CD4-positive, CD25-positive, alpha-beta regulatory T cell (primary cell): ENCODE results near the gene ZNF341. TPM values are rescaled to one million over a fixed set of nuclear protein-coding genes. Genes with fewer than 3 reads are reported as not detected.

Experiments
- ATAC-seq, 2 donors: fragments of 150-1000 bp; cut with Tn5 transposase; one replicate each; pipeline ENCODE4 v1.10.0; 2021; ENCODE audit warnings: low read depth in 2 of 2, moderate number of reproducible peaks in 2 of 2, moderate library complexity in 1 of 2
- DNase-seq, 3 donors: peaks; one replicate each; pipeline versions ENCODE4 v3.0.0 to v3.0.0-alpha.2; 2012 to 2022; ENCODE audit warnings: mixed read lengths in 1 of 3
- H3K27ac ChIP-seq: one replicate; pipeline ENCODE4 v1.7.0; 2013; ENCODE audit warnings: mild to moderate bottlenecking, low read length; ENCODE audit not compliant: insufficient read depth, poor library complexity, severe bottlenecking
- H3K27me3 ChIP-seq: one replicate; pipeline ENCODE4 v1.7.0; 2013; ENCODE audit warnings: low read length; ENCODE audit not compliant: control insufficient read depth, insufficient read depth
- H3K36me3 ChIP-seq: one replicate; pipeline ENCODE4 v1.7.0; 2013; ENCODE audit warnings: mild to moderate bottlenecking, low read length, moderate library complexity; ENCODE audit not compliant: control insufficient read depth, insufficient read depth
- H3K4me1 ChIP-seq: 2 replicates; pipeline ENCODE4 v1.7.0; 2013; ENCODE audit warnings: mild to moderate bottlenecking, low read length; ENCODE audit not compliant: insufficient read depth, control insufficient read depth, poor library complexity, severe bottlenecking
- H3K4me3 ChIP-seq: one replicate; pipeline ENCODE4 v1.7.0; 2013; ENCODE audit warnings: low read depth, mild to moderate bottlenecking, low read length, moderate library complexity
- H3K9me3 ChIP-seq, 2 experiments: 1 replicate in 1 of 2; 2 replicates in 1 of 2; pipeline ENCODE4 v1.7.0; 2013; ENCODE audit warnings: low read length in 2 of 2, mild to moderate bottlenecking in 1 of 2, moderate library complexity in 1 of 2; ENCODE audit not compliant: control insufficient read depth in 2 of 2
- H3K27ac Mint-ChIP-seq, 3 donors: one replicate each; pipeline ENCODE4 v1.8.0; 2020 to 2022; ENCODE audit warnings: mild to moderate bottlenecking in 3 of 3, mixed read lengths in 3 of 3, moderate library complexity in 2 of 3
- H3K27me3 Mint-ChIP-seq: one replicate; pipeline ENCODE4 v1.8.0; 2022; ENCODE audit warnings: mild to moderate bottlenecking, mixed read lengths
- H3K36me3 Mint-ChIP-seq: one replicate; pipeline ENCODE4 v1.8.0; 2020; ENCODE audit warnings: mixed read lengths
- H3K4me1 Mint-ChIP-seq, 4 donors: one replicate each; pipeline ENCODE4 v1.8.0; 2020 to 2022; ENCODE audit warnings: mixed read lengths in 4 of 4, mild to moderate bottlenecking in 1 of 4
- H3K4me3 Mint-ChIP-seq, 4 donors: one replicate each; pipeline ENCODE4 v1.8.0; 2020 to 2022; ENCODE audit warnings: mild to moderate bottlenecking in 4 of 4, mixed read lengths in 4 of 4, moderate library complexity in 3 of 4
- H3K9me3 Mint-ChIP-seq, 7 donors: one replicate each; pipeline ENCODE4 v1.8.0; 2020 to 2022; ENCODE audit warnings: mixed read lengths in 7 of 7, mild to moderate bottlenecking in 3 of 7, moderate library complexity in 2 of 7
- polyA plus RNA-seq, 4 donors: library from polyadenylated mRNA; unstranded; fragments of 300-500 nt; fragmentation: Illumina TruSeq; gene quantifications; one replicate each; pipeline ENCODE4 v1.2.3, GENCODE V29; 2021
- total RNA-seq: library from RNA; stranded (reverse); gene quantifications from one replicate; pipeline ENCODE4 v1.2.3, GENCODE V29; 2022

The ZNF341 gene
- total and polyA plus RNA-seq, 5 donors from 2014 or later: 0.89 to 4.6 (median 1.3) TPM

DNA sequence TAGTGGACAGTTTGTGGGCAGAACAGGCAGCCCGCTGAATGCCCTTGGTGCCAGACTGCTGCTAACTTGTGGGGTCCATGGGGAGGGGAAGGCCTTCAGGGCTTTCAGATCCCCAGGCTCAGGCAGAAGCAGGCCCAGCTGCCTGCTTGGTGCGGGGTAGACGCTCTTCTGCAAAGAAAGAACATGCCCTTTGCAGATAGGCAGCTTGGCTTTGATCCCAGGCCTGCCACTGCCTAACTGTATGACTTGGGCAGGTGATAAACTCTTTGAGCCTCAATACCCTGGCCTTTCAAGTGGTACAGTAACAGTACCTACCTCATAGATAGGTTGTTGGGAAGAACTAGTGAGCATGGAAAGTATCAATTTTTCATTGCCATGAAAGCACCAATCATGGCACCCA, 107.8 kb downstream of the ZNF341 start:
- Histone ChIP-seq H3K27me3 (no peaks in the 10 kb centered on the region), H3K9me3 (no peaks in the 10 kb centered on the region), H3K36me3 (peaks cover 4% of the 10 kb centered on the region), H3K4me3 (no peak overlapping the region), H3K4me1 (peaks cover 47% of the 10 kb centered on the region), H3K27ac (no peak overlapping the region)
- H3K4me1 Mint-ChIP-seq: peaks cover 60 to 95% (median 76%) of the 10 kb centered on the region in 4 donors
- H3K4me3 Mint-ChIP-seq: no peak overlapping the region
- ATAC-seq (no peak), DNase-seq (no peak)
- no peaks in the 10 kb centered on the region for H3K27me3 Mint-ChIP-seq
- H3K27ac Mint-ChIP-seq: no peak overlapping the region
- peaks cover 14% of the 10 kb centered on the region for H3K36me3 Mint-ChIP-seq
- no peaks in the 10 kb centered on the region for H3K9me3 Mint-ChIP-seq

DNA sequence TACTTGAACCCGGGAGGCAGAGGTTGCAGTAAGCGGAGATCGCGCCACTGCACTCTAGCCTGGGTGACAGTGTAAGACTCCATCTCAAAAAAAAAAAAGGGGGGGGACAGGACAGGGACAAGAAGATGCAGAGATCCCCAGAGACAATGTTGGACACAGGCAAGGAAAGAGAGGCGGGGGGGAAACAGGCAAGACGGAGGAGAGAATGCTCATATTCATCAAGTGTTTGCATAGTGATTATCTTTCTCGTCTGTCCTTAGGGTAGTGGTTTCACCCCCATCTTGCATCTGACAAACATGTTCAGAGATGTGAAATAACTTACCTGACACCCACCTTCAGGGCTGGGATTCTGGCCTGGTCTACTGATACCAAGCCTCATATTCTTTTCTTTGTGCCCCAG, 108.4 kb downstream of the ZNF341 start:
- H3K9me3 Mint-ChIP-seq: no peaks in the 10 kb centered on the region
- H3K36me3 Mint-ChIP-seq: peaks cover 10% of the 10 kb centered on the region
- Histone ChIP-seq H3K4me3 (no peak overlapping the region), H3K36me3 (peaks cover 4% of the 10 kb centered on the region), H3K27me3 (no peaks in the 10 kb centered on the region), H3K27ac (no peak overlapping the region), H3K4me1 (peaks cover 45% of the 10 kb centered on the region), H3K9me3 (no peaks in the 10 kb centered on the region)
- H3K27me3 Mint-ChIP-seq: no peaks in the 10 kb centered on the region
- peaks cover 57 to 95% (median 74%) of the 10 kb centered on the region in 4 donors for H3K4me1 Mint-ChIP-seq
- DNase-seq (no peak), ATAC-seq (no peak)
- peak overlapping the region in 1 of 4 donors; percentile 33 for H3K4me3 Mint-ChIP-seq
- H3K27ac Mint-ChIP-seq: peak overlapping the region in 1 of 3 donors; percentile 39

DNA sequence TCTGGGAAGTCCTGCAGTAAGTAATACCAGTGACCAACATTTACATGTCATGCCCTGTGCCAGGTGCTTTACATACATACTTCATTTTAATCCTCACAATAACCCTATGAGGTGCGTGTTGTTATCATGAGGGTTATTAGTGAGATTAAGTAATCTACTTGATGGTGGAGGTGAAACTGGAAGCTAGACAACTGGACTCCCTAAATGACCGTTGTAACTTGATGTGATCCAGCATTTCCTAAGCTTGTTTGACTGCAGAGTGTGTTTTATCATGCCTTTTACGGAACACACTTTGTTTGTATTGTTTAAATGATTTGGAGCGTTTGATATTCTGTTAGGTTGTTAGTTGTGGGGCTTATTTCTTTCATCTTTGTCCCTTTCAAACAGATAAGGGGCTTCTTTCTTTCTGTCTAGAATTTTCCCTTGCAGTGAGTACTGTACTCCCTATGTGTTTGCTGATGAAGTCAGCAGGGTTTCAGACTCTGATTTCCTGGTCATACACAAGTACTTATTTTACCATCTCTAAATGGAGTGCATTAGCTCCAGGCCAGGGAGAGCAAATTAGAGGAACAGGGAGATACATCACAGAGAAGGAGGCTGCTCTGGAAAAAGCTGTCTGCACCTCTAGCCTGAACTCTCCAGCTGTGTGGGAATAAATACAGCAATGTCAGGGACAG, 109.1 kb downstream of the ZNF341 start:
- ATAC-seq (no peak), DNase-seq (no peak)
- Mint-ChIP-seq H3K4me3 (no peak overlapping the region), H3K27ac (peak overlapping the region in 2 of 3 donors; percentile 39 to 65), H3K9me3 (no peaks in the 10 kb centered on the region), H3K36me3 (peaks cover 2% of the 10 kb centered on the region), H3K4me1 (peaks cover 49 to 96% (median 70%) of the 10 kb centered on the region in 4 donors), H3K27me3 (no peaks in the 10 kb centered on the region)
- H3K27ac ChIP-seq: no peak overlapping the region
- H3K36me3 ChIP-seq: no peaks in the 10 kb centered on the region
- no peaks in the 10 kb centered on the region for H3K27me3 ChIP-seq
- H3K4me1 ChIP-seq: peaks cover 43% of the 10 kb centered on the region
- no peak overlapping the region for H3K4me3 ChIP-seq
- H3K9me3 ChIP-seq: no peaks in the 10 kb centered on the region

DNA sequence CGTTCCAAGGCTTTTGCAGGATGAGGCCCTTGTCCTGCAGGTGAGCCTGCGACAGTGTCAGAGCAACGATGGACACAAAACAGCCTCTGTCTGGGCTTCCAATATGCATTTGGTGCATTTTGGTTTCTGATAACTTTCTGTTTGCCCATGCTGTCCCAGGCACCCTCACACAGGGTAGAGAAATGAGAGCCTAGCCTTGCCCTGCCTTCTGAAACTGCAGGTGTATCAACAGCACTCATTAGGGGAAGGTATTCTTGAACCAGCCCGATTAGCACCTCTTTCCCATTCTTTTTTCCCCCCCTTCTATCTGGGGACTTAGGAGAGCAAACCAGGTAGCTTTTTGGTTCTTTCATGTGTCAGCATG, 109.6 kb downstream of the ZNF341 start:
- Mint-ChIP-seq H3K36me3 (peaks cover 2% of the 10 kb centered on the region), H3K27ac (peak overlapping the region in 2 of 3 donors; percentile 47 to 68), H3K9me3 (no peaks in the 10 kb centered on the region), H3K27me3 (no peaks in the 10 kb centered on the region), H3K4me3 (peak overlapping the region in 1 of 4 donors; percentile 4), H3K4me1 (peaks cover 46 to 96% (median 69%) of the 10 kb centered on the region in 4 donors)
- Histone ChIP-seq H3K4me3 (no peak overlapping the region), H3K9me3 (no peaks in the 10 kb centered on the region), H3K36me3 (no peaks in the 10 kb centered on the region), H3K4me1 (peaks cover 44% of the 10 kb centered on the region), H3K27me3 (no peaks in the 10 kb centered on the region), H3K27ac (no peak overlapping the region)
- ATAC-seq: no peak
- no peak for DNase-seq

Other genes starting within 250 kb of the ZNF341 start
- 31.0 TPM for gene CBFA2T2, start 241.9 kb upstream of the ZNF341 start, total RNA-seq
- gene CBFA2T2, start 241.9 kb upstream of the ZNF341 start, polyA plus RNA-seq: 10 to 100 TPM; 11.8 to 14.8 (median 13.2) TPM
- gene C20orf144, start 69.7 kb upstream of the ZNF341 start, total RNA-seq: not detected
- gene C20orf144, start 69.7 kb upstream of the ZNF341 start, polyA plus RNA-seq: under 1 TPM in 1 of 4 donors, not detected in 3; 0.41 TPM
- 2.0 TPM for gene ACTL10, start 65.1 kb upstream of the ZNF341 start, total RNA-seq
- 10 to 100 TPM in 1 of 4 donors, 1 to 10 TPM in 3; 7.1 to 11.6 (median 8.6) TPM for gene ACTL10, start 65.1 kb upstream of the ZNF341 start, polyA plus RNA-seq
- gene NECAB3, start 57.6 kb upstream of the ZNF341 start, total RNA-seq: 15.6 TPM
- gene NECAB3, start 57.6 kb upstream of the ZNF341 start, polyA plus RNA-seq: 1 to 10 TPM; 3.0 to 6.3 (median 3.6) TPM
- 3.1 TPM for gene E2F1, start 45.6 kb upstream of the ZNF341 start, total RNA-seq
- 1 to 10 TPM in 1 of 4 donors, under 1 TPM in 3; 0.48 to 2.4 (median 0.85) TPM for gene E2F1, start 45.6 kb upstream of the ZNF341 start, polyA plus RNA-seq
- gene PXMP4, start 11.7 kb upstream of the ZNF341 start, total RNA-seq: 5.3 TPM
- 10 to 100 TPM; 10.7 to 14.5 (median 11.8) TPM for gene PXMP4, start 11.7 kb upstream of the ZNF341 start, polyA plus RNA-seq
- 49.0 TPM for gene CHMP4B, start 79.4 kb downstream of the ZNF341 start, total RNA-seq
- 1 to 10 TPM; 3.1 to 6.0 (median 4.2) TPM for gene CHMP4B, start 79.4 kb downstream of the ZNF341 start, polyA plus RNA-seq